ENCODE measurements around the gene SOCS3.

The SOCS3 gene

GRCh38 chr17:78360371-78361224, 721 bp upstream of the SOCS3 start:
- H2BK15ac ChIP-seq (ENCODE audit: low read length) = peak overlapping the region; percentile 84
- H3K9ac ChIP-seq (ENCODE audit: low read depth, low read length, poor library complexity) = peak overlapping the region; percentile 92
- no CpG with 5 or more reads among the region's 49 CpGs for WGBS, 2 donors (ENCODE audit: extremely low coverage in 2 of 2, insufficient read length in 2 of 2, insufficient replicate concordance in 1 of 2)
- peak overlapping the region; percentile 94 for H3K27ac ChIP-seq (replicated peaks; ENCODE audit: low read length)
- H3K4me1 ChIP-seq (ENCODE audit: control insufficient read depth in 2 of 2, insufficient read depth in 1 of 2, low read depth in 1 of 2, low read length in 2 of 2) = peaks cover 44 to 52% of the 10 kb centered on the region in 2 donors
- H4K8ac ChIP-seq (ENCODE audit: low read depth, low read length) = no peak overlapping the region
- peak overlapping the region; percentile 99 for H3K4me2 ChIP-seq (ENCODE audit: insufficient read depth, low read length, poor library complexity, severe bottlenecking)
- H2BK5ac ChIP-seq (ENCODE audit: low read length) = peak overlapping the region; percentile 99
- peak overlapping the region; percentile 62 to 78 for H3K4me3 ChIP-seq (ENCODE audit: low read length in 2 of 2)
- DNase-seq (ENCODE audit: low spot score) = peak; percentile 91
- no peaks in the 10 kb centered on the region for H3K9me3 ChIP-seq (replicated peaks in 1 of 2; ENCODE audit: control insufficient read depth in 2 of 2, insufficient read depth in 1 of 2, low read depth in 1 of 2, low read length in 2 of 2)
- peak overlapping the region; percentile 91 for H2AFZ ChIP-seq (ENCODE audit: low read length)
- H3K18ac ChIP-seq (ENCODE audit: low read length) = peak overlapping the region; percentile 97
- H3K23ac ChIP-seq (ENCODE audit: low read depth, low read length, poor library complexity) = peak overlapping the region; percentile 67
- no peak overlapping the region for H2BK12ac ChIP-seq (ENCODE audit: low read length)
- peaks cover 12% of the 10 kb centered on the region for H3K79me1 ChIP-seq (ENCODE audit: low read depth, low read length)
- H2BK120ac ChIP-seq (ENCODE audit: low read depth, low read length) = peak overlapping the region; percentile 85
- peaks cover 15 to 34% of the 10 kb centered on the region in 2 donors for H3K36me3 ChIP-seq (replicated peaks in 1 of 2; ENCODE audit: control insufficient read depth in 2 of 2, insufficient read depth in 2 of 2, low read length in 2 of 2)
- H3K4ac ChIP-seq (ENCODE audit: low read length) = peak overlapping the region; percentile 94
- peak overlapping the region; percentile 76 for H2AK5ac ChIP-seq (ENCODE audit: low read depth, low read length)
- H3K27me3 ChIP-seq (ENCODE audit: control insufficient read depth in 3 of 3, insufficient read depth in 3 of 3, low read depth in 1 of 3, low read length in 3 of 3) = no peaks in the 10 kb centered on the region
- H4K91ac ChIP-seq (ENCODE audit: low read depth, low read length, poor library complexity) = peak overlapping the region; percentile 49
- H3K14ac ChIP-seq (ENCODE audit: low read length) = peak overlapping the region; percentile 49

GRCh38 chr17:78359321-78359996, 418 bp downstream of the SOCS3 start:
- H3K14ac ChIP-seq (ENCODE audit: low read length) = peak overlapping the region; percentile 92
- H2BK5ac ChIP-seq (ENCODE audit: low read length) = peak overlapping the region; percentile 100
- H2AK5ac ChIP-seq (ENCODE audit: low read depth, low read length) = peak overlapping the region; percentile 92
- peak overlapping the region; percentile 92 for H3K4me2 ChIP-seq (ENCODE audit: insufficient read depth, low read length, poor library complexity, severe bottlenecking)
- peaks cover 44% of the 10 kb centered on the region in 2 donors for H3K4me1 ChIP-seq (ENCODE audit: control insufficient read depth in 2 of 2, insufficient read depth in 1 of 2, low read depth in 1 of 2, low read length in 2 of 2)
- no CpG with 5 or more reads among the region's 70 CpGs for WGBS, 2 donors (ENCODE audit: extremely low coverage in 2 of 2, insufficient read length in 2 of 2, insufficient replicate concordance in 1 of 2)
- no peak overlapping the region for H2AFZ ChIP-seq (ENCODE audit: low read length)
- peak overlapping the region; percentile 58 for H2BK120ac ChIP-seq (ENCODE audit: low read depth, low read length)
- no peaks in the 10 kb centered on the region for H3K27me3 ChIP-seq (ENCODE audit: control insufficient read depth in 3 of 3, insufficient read depth in 3 of 3, low read depth in 1 of 3, low read length in 3 of 3)
- H3K4me3 ChIP-seq (ENCODE audit: low read length in 2 of 2) = peak overlapping the region; percentile 97 to 99
- H3K23ac ChIP-seq (ENCODE audit: low read depth, low read length, poor library complexity) = peak overlapping the region; percentile 92
- peak overlapping the region; percentile 75 for H2BK15ac ChIP-seq (ENCODE audit: low read length)
- H4K8ac ChIP-seq (ENCODE audit: low read depth, low read length) = peak overlapping the region; percentile 66
- H3K36me3 ChIP-seq (replicated peaks in 1 of 2; ENCODE audit: control insufficient read depth in 2 of 2, insufficient read depth in 2 of 2, low read length in 2 of 2) = peaks cover 15 to 46% of the 10 kb centered on the region in 2 donors
- H3K79me1 ChIP-seq (ENCODE audit: low read depth, low read length) = peaks cover 12% of the 10 kb centered on the region
- H3K27ac ChIP-seq (replicated peaks; ENCODE audit: low read length) = peak overlapping the region; percentile 87
- H2BK12ac ChIP-seq (ENCODE audit: low read length) = peak overlapping the region; percentile 63
- peak overlapping the region; percentile 80 for H4K91ac ChIP-seq (ENCODE audit: low read depth, low read length, poor library complexity)
- peak overlapping the region; percentile 40 for H3K4ac ChIP-seq (ENCODE audit: low read length)
- peak overlapping the region; percentile 97 for H3K9ac ChIP-seq (ENCODE audit: low read depth, low read length, poor library complexity)
- H3K9me3 ChIP-seq (replicated peaks in 1 of 2; ENCODE audit: control insufficient read depth in 2 of 2, insufficient read depth in 1 of 2, low read depth in 1 of 2, low read length in 2 of 2) = no peaks in the 10 kb centered on the region
- H3K18ac ChIP-seq (ENCODE audit: low read length) = peak overlapping the region; percentile 99
- DNase-seq (ENCODE audit: low spot score) = no peak

- Histone ChIP-seq H3K4me1 (ENCODE audit: control insufficient read depth in 2 of 2, insufficient read depth in 1 of 2, low read depth in 1 of 2, low read length in 2 of 2) (peaks cover 45 to 46% of the 10 kb centered on the region in 2 donors), H3K23ac (ENCODE audit: low read depth, low read length, poor library complexity) (peak overlapping the region; percentile 94), H3K79me1 (ENCODE audit: low read depth, low read length) (peaks cover 14% of the 10 kb centered on the region), H2BK5ac (ENCODE audit: low read length) (peak overlapping the region; percentile 100), H3K36me3 (replicated peaks in 1 of 2; ENCODE audit: control insufficient read depth in 2 of 2, insufficient read depth in 2 of 2, low read length in 2 of 2) (peaks cover 17 to 53% of the 10 kb centered on the region in 2 donors), H2BK120ac (ENCODE audit: low read depth, low read length) (peak overlapping the region; percentile 58), H3K9ac (ENCODE audit: low read depth, low read length, poor library complexity) (peak overlapping the region; percentile 97), H2BK12ac (ENCODE audit: low read length) (peak overlapping the region; percentile 69), H3K18ac (ENCODE audit: low read length) (peak overlapping the region; percentile 99), H4K91ac (ENCODE audit: low read depth, low read length, poor library complexity) (no peak overlapping the region), H3K4me2 (ENCODE audit: insufficient read depth, low read length, poor library complexity, severe bottlenecking) (peak overlapping the region; percentile 92), H2AK5ac (ENCODE audit: low read depth, low read length) (peak overlapping the region; percentile 92), H3K27me3 (ENCODE audit: control insufficient read depth in 3 of 3, insufficient read depth in 3 of 3, low read depth in 1 of 3, low read length in 3 of 3) (no peaks in the 10 kb centered on the region), H3K27ac (replicated peaks; ENCODE audit: low read length) (peak overlapping the region; percentile 87), H3K14ac (ENCODE audit: low read length) (peak overlapping the region; percentile 92), H3K9me3 (replicated peaks in 1 of 2; ENCODE audit: control insufficient read depth in 2 of 2, insufficient read depth in 1 of 2, low read depth in 1 of 2, low read length in 2 of 2) (no peaks in the 10 kb centered on the region), H3K4me3 (ENCODE audit: low read length in 2 of 2) (peak overlapping the region; percentile 97 to 99), H2AFZ (ENCODE audit: low read length) (no peak overlapping the region), H3K4ac (ENCODE audit: low read length) (peak overlapping the region; percentile 70), H2BK15ac (ENCODE audit: low read length) (peak overlapping the region; percentile 75), H4K8ac (ENCODE audit: low read depth, low read length) (no peak overlapping the region)
- DNase-seq (ENCODE audit: low spot score) = no peak
- WGBS, 2 donors (ENCODE audit: extremely low coverage in 2 of 2, insufficient read length in 2 of 2, insufficient replicate concordance in 1 of 2) = no CpG with 5 or more reads among the region's 72 CpGs
These were observed 1.1 kb downstream of the SOCS3 start for GRCh38 chr17:78358538-78359320.
